C4-2B (cell line): ENCODE measurements around the gene CCDC138.

ENCODE experiments used
- ZFX ChIP-seq: fragments of 450-650 bp; IDR thresholded peaks from 2 replicates; pipeline ENCODE4 v1.6.1; 2017
- TF ChIP-seq, protein P1 (sequence below): fragments of 450-650 bp; conservative IDR thresholded peaks from 2 replicates; pipeline ENCODE4 v1.5.1; 2017; ENCODE audit warnings: mild to moderate bottlenecking

DNA sequence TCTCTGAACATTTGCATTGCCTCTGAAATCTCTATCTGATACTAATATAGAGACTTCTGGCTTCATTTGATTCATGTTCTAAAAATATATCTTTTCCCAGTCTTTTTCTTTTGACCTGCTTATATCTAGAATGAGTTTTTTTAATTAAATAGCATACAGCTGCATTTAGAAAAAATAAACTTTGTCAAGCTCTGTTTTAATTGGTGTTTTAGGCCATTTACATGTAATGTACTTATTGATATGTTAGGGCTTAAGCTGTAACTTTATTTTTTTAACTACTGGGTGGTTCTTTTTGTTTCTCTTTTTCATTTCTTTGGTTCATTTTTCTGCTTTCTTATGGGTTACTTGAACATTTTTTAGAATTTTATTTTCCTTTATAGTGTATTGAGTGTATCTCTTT is 54.9 kb downstream of the CCDC138 start:
- TF ChIP-seq, protein P1, sequence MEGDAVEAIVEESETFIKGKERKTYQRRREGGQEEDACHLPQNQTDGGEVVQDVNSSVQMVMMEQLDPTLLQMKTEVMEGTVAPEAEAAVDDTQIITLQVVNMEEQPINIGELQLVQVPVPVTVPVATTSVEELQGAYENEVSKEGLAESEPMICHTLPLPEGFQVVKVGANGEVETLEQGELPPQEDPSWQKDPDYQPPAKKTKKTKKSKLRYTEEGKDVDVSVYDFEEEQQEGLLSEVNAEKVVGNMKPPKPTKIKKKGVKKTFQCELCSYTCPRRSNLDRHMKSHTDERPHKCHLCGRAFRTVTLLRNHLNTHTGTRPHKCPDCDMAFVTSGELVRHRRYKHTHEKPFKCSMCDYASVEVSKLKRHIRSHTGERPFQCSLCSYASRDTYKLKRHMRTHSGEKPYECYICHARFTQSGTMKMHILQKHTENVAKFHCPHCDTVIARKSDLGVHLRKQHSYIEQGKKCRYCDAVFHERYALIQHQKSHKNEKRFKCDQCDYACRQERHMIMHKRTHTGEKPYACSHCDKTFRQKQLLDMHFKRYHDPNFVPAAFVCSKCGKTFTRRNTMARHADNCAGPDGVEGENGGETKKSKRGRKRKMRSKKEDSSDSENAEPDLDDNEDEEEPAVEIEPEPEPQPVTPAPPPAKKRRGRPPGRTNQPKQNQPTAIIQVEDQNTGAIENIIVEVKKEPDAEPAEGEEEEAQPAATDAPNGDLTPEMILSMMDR: no peak
- no peak for TF ChIP-seq ZFX
